SK-N-SH (cell line): ENCODE measurements around the gene MSL1. TPM values are rescaled to one million over a fixed set of nuclear protein-coding genes. Genes with fewer than 3 reads are reported as not detected.
A peak's percentile ranks its signal among the peaks of the same experiment; 100 is the strongest.

Experiments used
- CTCF ChIA-PET: fragments of 300-600, 350-600 bp; formaldehyde crosslinking; extraction: SDS; loops from one replicate; lab custom pipeline; 2021; lab: Yijun Ruan, JAX
- POLR2A ChIA-PET: fragments of 350-600 bp; sonication (Branson Sonifier 250); formaldehyde crosslinking; extraction: SDS; loops from one replicate; lab custom pipeline; 2020; ENCODE audit warnings: antibody characterized with exemption, inconsistent platforms; lab: Yijun Ruan, JAX
- DNase-seq: peaks from one replicate; pipeline ENCODE4 v3.0.0; 2012
- H2AFZ ChIP-seq: fragments of 200-600 bp; sonication (generic); 2 replicates; pipeline ENCODE4 v1.8.1; 2016; ENCODE audit warnings: antibody characterized with exemption, mild to moderate bottlenecking, low read depth
- H3F3A ChIP-seq: fragments of 200-600 bp; sonication (generic); replicated peaks from 2 replicates; pipeline ENCODE3; 2016; ENCODE audit warnings: antibody characterized with exemption, mild to moderate bottlenecking; ENCODE audit not compliant: insufficient read depth
- H3K27ac ChIP-seq, 2 experiments: fragments of 200-500 bp in 1 of 2; fragments of 200-600 bp in 1 of 2; sonication (Bioruptor generic) in 1 of 2; sonication (generic), shearing (Covaris generic) in 1 of 2; 2 replicates each; pipeline versions ENCODE4 v1.5.1 to v1.6.1; 2014 to 2016; ENCODE audit warnings: low read depth in 2 of 2, inconsistent platforms in 1 of 2, low read length in 1 of 2, mild to moderate bottlenecking in 1 of 2, mixed read lengths in 1 of 2
- H3K27me3 ChIP-seq: fragments of 200-600 bp; sonication (generic), shearing (Covaris generic); 2 replicates; pipeline ENCODE4 v1.6.1; 2016; ENCODE audit warnings: mixed run types; ENCODE audit not compliant: insufficient read depth
- H3K36me3 ChIP-seq, 2 experiments: fragments of 200-500 bp in 1 of 2; fragments of 200-600 bp in 1 of 2; sonication (Bioruptor generic) in 1 of 2; sonication (generic) in 1 of 2; replicated peaks in 1 of 2; 2 replicates each; pipeline versions ENCODE3 to v1.5.1; 2014 to 2016; ENCODE audit warnings: low read length in 1 of 2, mild to moderate bottlenecking in 1 of 2; ENCODE audit not compliant: insufficient read depth in 2 of 2, control insufficient read depth in 1 of 2
- H3K4me1 ChIP-seq, 2 experiments: fragments of 200-500 bp in 1 of 2; fragments of 200-600 bp in 1 of 2; sonication (Bioruptor generic) in 1 of 2; sonication (generic), shearing (Covaris generic) in 1 of 2; 2 replicates each; pipeline versions ENCODE4 v1.5.1 to v1.6.1; 2014 to 2016; ENCODE audit warnings: low read depth in 1 of 2, low read length in 1 of 2, mixed run types in 1 of 2; ENCODE audit not compliant: insufficient read depth in 2 of 2, control insufficient read depth in 1 of 2
- H3K4me2 ChIP-seq: fragments of 200-600 bp; sonication (generic), shearing (Covaris generic); 2 replicates; pipeline ENCODE4 v1.6.1; 2017; ENCODE audit warnings: mixed run types
- H3K4me3 ChIP-seq, 2 experiments: fragments of 200-500 bp in 1 of 2; fragments of 200-600 bp in 1 of 2; sonication (Bioruptor generic) in 1 of 2; sonication (generic), shearing (Covaris generic) in 1 of 2; 2 replicates each; pipeline versions ENCODE4 v1.5.1 to v1.8.1; 2014 to 2016; ENCODE audit warnings: low read depth in 2 of 2, inconsistent platforms in 1 of 2, low read length in 1 of 2, mild to moderate bottlenecking in 1 of 2, mixed read lengths in 1 of 2, moderate library complexity in 1 of 2
- H3K79me2 ChIP-seq: fragments of 200-600 bp; sonication (generic); 2 replicates; pipeline ENCODE4 v1.8.1; 2017; ENCODE audit warnings: mild to moderate bottlenecking; ENCODE audit not compliant: insufficient read depth
- H3K9ac ChIP-seq: fragments of 200-600 bp; sonication (generic); 2 replicates; pipeline ENCODE4 v1.6.1; 2017; ENCODE audit warnings: mixed run types
- H3K9me2 ChIP-seq: fragments of 200-600 bp; sonication (generic); 2 replicates; pipeline ENCODE4 v1.6.1; 2017; ENCODE audit warnings: mixed run types
- H3K9me3 ChIP-seq: fragments of 200-600 bp; sonication (generic); 2 replicates; pipeline ENCODE4 v1.6.1; 2017; ENCODE audit warnings: mixed run types, mild to moderate bottlenecking, moderate library complexity
- H4K20me1 ChIP-seq: fragments of 200-600 bp; sonication (generic); 2 replicates; pipeline ENCODE4 v1.6.1; 2017; ENCODE audit warnings: mild to moderate bottlenecking, mixed run types; ENCODE audit not compliant: insufficient read depth
- CHD2 ChIP-seq: fragments of 150-350 bp; IDR thresholded peaks from 2 replicates; pipeline ENCODE4 v1.6.1; 2018; ENCODE audit warnings: low read length; ENCODE audit not compliant: partially characterized antibody
- ELF1 ChIP-seq: IDR thresholded peaks from 2 replicates; pipeline ENCODE4 v1.4.0; 2012
- EP300 ChIP-seq, 2 experiments: IDR thresholded peaks; 2 replicates each; pipeline versions ENCODE4 v1.4.0 to v1.6.1; 2012; ENCODE audit warnings: borderline replicate concordance in 1 of 2, low read depth in 1 of 2, low read length in 1 of 2
- FOXM1 ChIP-seq: IDR thresholded peaks from 2 replicates; pipeline ENCODE4 v1.4.0; 2012; ENCODE audit warnings: low read depth, mild to moderate bottlenecking
- GABPA ChIP-seq: IDR thresholded peaks from 2 replicates; pipeline ENCODE4 v1.4.0; 2012; ENCODE audit warnings: low read depth, mild to moderate bottlenecking
- MAX ChIP-seq: IDR thresholded peaks from 2 replicates; pipeline ENCODE4 v1.4.0; 2012; ENCODE audit warnings: low read depth
- MXI1 ChIP-seq: IDR thresholded peaks from 2 replicates; pipeline ENCODE4 v1.6.1; 2012; ENCODE audit warnings: mild to moderate bottlenecking, low read depth, low read length, improper control_type of control experiment
- NFIC ChIP-seq: IDR thresholded peaks from 2 replicates; pipeline ENCODE4 v1.4.0; 2012; ENCODE audit warnings: borderline replicate concordance
- POLR2AphosphoS5 ChIP-seq: IDR thresholded peaks from 2 replicates; pipeline ENCODE4 v1.6.1; 2012; ENCODE audit warnings: low read depth, low read length
- RAD21 ChIP-seq: IDR thresholded peaks from 2 replicates; pipeline ENCODE4 v1.6.1; 2012; ENCODE audit warnings: mild to moderate bottlenecking, low read length
- RXRA ChIP-seq: IDR thresholded peaks from 2 replicates; pipeline ENCODE4 v1.4.0; 2012; ENCODE audit warnings: low read depth, mild to moderate bottlenecking, borderline replicate concordance
- SIN3A ChIP-seq: IDR thresholded peaks from 2 replicates; pipeline ENCODE4 v1.6.1; 2012; ENCODE audit warnings: low read depth, mild to moderate bottlenecking, low read length, moderate library complexity, borderline replicate concordance
- SMC3 ChIP-seq: IDR thresholded peaks from 2 replicates; pipeline ENCODE4 v1.6.1; 2012; ENCODE audit warnings: low read depth, low read length, improper control_type of control experiment
- TCF12 ChIP-seq: IDR thresholded peaks from 2 replicates; pipeline ENCODE4 v1.4.0; 2012
- TEAD4 ChIP-seq: IDR thresholded peaks from 2 replicates; pipeline ENCODE4 v1.4.0; 2012; ENCODE audit warnings: mild to moderate bottlenecking, borderline replicate concordance; ENCODE audit not compliant: insufficient read depth
- ZBTB33 ChIP-seq: IDR thresholded peaks from 2 replicates; pipeline ENCODE4 v1.4.0; 2012; ENCODE audit warnings: low read depth, borderline replicate concordance
- WGBS: methylation state at CpG from one replicate; pipeline ENCODE4 v1.1.6; 2017; ENCODE audit warnings: low lambda C conversion rate; 5-methylcytosine and 5-hydroxymethylcytosine counted together
- polyA plus RNA-seq, 3 experiments: library from polyadenylated mRNA; depleted of rRNA; stranded (reverse); fragments of >200 nt; gene quantifications; 2 replicates each; pipeline ENCODE4 v1.2.3, GENCODE V29; 2012
- TF ChIP-seq, protein P1 (sequence below): fragments of 200-600 bp; sonication (generic); IDR thresholded peaks from 2 replicates; pipeline ENCODE4 v1.6.1; 2017; ENCODE audit warnings: antibody characterized with exemption, mild to moderate bottlenecking, moderate library complexity
- TF ChIP-seq, protein P2 (sequence below): fragments of 150-350 bp; IDR thresholded peaks from 2 replicates; pipeline ENCODE4 v1.6.1; 2017; ENCODE audit warnings: antibody characterized with exemption, low read length, low read depth, borderline replicate concordance
- TF ChIP-seq, protein P3 (sequence below): IDR thresholded peaks from 2 replicates; pipeline ENCODE4 v1.6.1; 2012; ENCODE audit warnings: mild to moderate bottlenecking, low read depth, low read length, moderate library complexity

The MSL1 gene
- polyA plus RNA-seq, 1 of the 3 experiments (the other 2 are of a cell fraction), result 30.2 TPM

DNA sequence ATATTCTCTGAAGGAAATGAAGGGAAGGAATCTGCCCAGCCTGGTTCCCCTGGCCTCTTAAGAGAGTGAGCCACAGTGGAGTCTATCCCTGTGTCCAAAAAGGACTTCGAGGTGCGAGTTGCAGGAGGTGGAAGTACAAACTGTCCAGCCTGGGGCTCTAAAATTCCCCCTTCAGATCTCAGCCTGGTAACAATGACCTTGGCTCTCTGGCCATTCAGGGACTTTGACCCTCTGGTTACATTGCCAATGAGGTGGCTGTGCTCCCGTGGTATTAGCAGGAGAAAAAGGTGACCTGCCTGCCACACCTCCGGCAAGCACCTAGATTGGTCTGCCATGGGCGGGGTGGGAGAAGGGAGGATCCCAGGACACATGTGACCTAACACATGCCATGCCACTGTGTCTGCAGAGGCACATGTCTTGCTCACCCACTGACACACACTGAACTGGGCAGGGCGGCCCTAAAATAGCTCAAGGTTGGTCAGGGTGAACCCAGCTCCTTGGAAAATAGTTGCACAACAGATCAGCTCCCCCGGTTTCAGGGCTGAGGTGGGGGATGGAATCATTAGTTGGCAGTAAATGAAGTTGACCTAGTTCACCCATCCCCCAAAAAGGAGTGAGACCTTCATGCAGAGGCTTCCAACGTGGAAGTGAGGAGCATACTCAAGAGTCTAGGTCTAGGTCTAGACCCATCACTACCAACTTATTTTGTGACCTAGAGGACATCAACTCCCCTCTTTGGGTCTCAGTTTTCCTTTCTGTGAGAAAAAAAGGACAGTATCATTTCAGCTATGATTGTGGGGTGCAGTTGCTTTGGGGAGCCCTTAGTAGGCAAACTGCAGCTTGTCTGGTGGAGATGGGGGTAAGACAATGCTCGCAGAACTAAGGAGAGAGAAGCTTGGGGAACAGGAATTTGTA lies 23.6 kb upstream of the MSL1 start (continued):
- TF ChIP-seq, protein P1, sequence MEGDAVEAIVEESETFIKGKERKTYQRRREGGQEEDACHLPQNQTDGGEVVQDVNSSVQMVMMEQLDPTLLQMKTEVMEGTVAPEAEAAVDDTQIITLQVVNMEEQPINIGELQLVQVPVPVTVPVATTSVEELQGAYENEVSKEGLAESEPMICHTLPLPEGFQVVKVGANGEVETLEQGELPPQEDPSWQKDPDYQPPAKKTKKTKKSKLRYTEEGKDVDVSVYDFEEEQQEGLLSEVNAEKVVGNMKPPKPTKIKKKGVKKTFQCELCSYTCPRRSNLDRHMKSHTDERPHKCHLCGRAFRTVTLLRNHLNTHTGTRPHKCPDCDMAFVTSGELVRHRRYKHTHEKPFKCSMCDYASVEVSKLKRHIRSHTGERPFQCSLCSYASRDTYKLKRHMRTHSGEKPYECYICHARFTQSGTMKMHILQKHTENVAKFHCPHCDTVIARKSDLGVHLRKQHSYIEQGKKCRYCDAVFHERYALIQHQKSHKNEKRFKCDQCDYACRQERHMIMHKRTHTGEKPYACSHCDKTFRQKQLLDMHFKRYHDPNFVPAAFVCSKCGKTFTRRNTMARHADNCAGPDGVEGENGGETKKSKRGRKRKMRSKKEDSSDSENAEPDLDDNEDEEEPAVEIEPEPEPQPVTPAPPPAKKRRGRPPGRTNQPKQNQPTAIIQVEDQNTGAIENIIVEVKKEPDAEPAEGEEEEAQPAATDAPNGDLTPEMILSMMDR, result no peak
- TF ChIP-seq, protein P2, sequence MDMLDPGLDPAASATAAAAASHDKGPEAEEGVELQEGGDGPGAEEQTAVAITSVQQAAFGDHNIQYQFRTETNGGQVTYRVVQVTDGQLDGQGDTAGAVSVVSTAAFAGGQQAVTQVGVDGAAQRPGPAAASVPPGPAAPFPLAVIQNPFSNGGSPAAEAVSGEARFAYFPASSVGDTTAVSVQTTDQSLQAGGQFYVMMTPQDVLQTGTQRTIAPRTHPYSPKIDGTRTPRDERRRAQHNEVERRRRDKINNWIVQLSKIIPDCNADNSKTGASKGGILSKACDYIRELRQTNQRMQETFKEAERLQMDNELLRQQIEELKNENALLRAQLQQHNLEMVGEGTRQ, result no peak
- TF ChIP-seq RAD21, result no peak

DNA sequence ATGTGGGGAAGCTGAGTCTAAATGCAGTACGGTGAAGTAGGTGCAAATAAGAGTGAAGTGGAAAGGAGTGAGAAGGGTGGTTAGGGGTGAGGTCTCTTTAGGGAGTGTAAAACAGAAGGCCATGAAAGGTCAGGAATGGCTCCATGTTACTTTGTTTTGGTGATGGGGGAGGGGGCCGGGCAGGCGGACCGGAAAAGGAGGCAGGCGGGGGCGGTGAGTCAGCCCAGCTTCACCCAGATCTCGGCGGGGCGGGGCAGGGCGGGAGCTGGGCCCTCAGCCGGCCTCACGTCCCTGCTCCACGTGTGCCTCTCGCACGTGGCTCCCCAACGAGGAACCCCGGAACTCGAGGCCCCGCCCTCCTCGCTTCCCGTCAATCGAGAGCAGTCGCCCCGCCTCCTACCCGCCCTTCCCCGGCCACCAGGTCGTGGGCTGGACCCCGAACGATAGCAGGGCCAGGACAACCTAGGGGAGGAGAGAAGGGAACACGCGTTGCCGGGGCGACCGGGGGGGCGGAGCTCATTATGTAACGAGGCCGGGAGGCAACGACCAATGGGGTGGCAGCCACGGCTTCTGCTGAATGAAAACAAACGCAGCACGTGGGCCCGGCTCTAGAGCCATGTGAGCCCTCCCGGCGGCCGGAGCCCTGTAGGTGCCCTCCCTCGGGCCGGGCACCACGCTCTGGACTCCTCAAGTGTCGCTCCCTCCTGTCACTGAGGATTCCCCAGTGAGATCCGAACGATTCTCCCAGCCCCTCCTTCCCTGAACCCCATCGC lies 22.7 kb upstream of the MSL1 start:
- H3F3A ChIP-seq, result peaks cover 14% of the 10 kb centered on the region
- peak overlapping the region; percentile 74 to 95 for H3K27ac ChIP-seq
- ChIA-PET POLR2A (interaction anchor here (1.4 to 3.3 kb wide), 3 partner anchors 14 to 120 kb away, joined by 3 to 25 read pairs (median 9); partner anchors contain the start of gene WIPF2), CTCF (interaction anchor here (0.9 to 12.5 kb wide), 13 partner anchors 8 to 92 kb away, joined by 3 to 98 read pairs (median 4); partner anchors contain the start of gene RAPGEFL1)
- peaks cover 31% of the 10 kb centered on the region for H3K79me2 ChIP-seq
- peaks cover 21 to 27% of the 10 kb centered on the region in 2 experiments for H3K36me3 ChIP-seq
- peak overlapping the region; percentile 96 for H3K4me2 ChIP-seq
- peak overlapping the region; percentile 73 to 96 for H3K4me3 ChIP-seq
- no peaks in the 10 kb centered on the region for H3K9me2 ChIP-seq
- H2AFZ ChIP-seq, result no peak overlapping the region
- H3K9ac ChIP-seq, result peak overlapping the region; percentile 99
- peaks cover 14 to 28% of the 10 kb centered on the region in 2 experiments; a peak in 1 of 4 replicates for H3K4me1 ChIP-seq
- H4K20me1 ChIP-seq, result 0 out of 2 replicates have a peak, but pooled peaks cover 5% of the 10 kb centered on the region
- 4% methylated on average over 25 of the region's 52 CpGs for WGBS
- no peaks in the 10 kb centered on the region for H3K27me3 ChIP-seq
- DNase-seq, result peak; percentile 97
- H3K9me3 ChIP-seq, result no peaks in the 10 kb centered on the region
- peak; percentile 84; the same call in 1 of the 2 replicates for TF ChIP-seq RXRA
- TF ChIP-seq GABPA, result peak; percentile 49; the same call in 1 of the 2 replicates
- peak; percentile 64 for TF ChIP-seq CHD2
- TF ChIP-seq NFIC, result peak; percentile 37; the same call in 1 of the 2 replicates
- TF ChIP-seq MAX, result peak; percentile 99
- TF ChIP-seq SMC3, result no peak; the same call in 1 of the 2 replicates
- TF ChIP-seq FOXM1, result 0 out of 2 replicates have a peak, but pooled peaks have one; percentile 54
- peak; percentile 50 for TF ChIP-seq ELF1
- TF ChIP-seq ZBTB33, result no peak
- TF ChIP-seq EP300 (IDR thresholded peaks at IDR 0.05; ENCODE audit: borderline replicate concordance in 1 of 2, low read depth in 1 of 2, low read length in 1 of 2), result peak; percentile 16 to 81; a peak in 2 of 4 replicates
- peak; percentile 99 for TF ChIP-seq MXI1
- peak; percentile 87 for TF ChIP-seq SIN3A
- TF ChIP-seq, protein P3, sequence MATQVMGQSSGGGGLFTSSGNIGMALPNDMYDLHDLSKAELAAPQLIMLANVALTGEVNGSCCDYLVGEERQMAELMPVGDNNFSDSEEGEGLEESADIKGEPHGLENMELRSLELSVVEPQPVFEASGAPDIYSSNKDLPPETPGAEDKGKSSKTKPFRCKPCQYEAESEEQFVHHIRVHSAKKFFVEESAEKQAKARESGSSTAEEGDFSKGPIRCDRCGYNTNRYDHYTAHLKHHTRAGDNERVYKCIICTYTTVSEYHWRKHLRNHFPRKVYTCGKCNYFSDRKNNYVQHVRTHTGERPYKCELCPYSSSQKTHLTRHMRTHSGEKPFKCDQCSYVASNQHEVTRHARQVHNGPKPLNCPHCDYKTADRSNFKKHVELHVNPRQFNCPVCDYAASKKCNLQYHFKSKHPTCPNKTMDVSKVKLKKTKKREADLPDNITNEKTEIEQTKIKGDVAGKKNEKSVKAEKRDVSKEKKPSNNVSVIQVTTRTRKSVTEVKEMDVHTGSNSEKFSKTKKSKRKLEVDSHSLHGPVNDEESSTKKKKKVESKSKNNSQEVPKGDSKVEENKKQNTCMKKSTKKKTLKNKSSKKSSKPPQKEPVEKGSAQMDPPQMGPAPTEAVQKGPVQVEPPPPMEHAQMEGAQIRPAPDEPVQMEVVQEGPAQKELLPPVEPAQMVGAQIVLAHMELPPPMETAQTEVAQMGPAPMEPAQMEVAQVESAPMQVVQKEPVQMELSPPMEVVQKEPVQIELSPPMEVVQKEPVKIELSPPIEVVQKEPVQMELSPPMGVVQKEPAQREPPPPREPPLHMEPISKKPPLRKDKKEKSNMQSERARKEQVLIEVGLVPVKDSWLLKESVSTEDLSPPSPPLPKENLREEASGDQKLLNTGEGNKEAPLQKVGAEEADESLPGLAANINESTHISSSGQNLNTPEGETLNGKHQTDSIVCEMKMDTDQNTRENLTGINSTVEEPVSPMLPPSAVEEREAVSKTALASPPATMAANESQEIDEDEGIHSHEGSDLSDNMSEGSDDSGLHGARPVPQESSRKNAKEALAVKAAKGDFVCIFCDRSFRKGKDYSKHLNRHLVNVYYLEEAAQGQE, result peak; percentile 62; the same call in 1 of the 2 replicates
- TF ChIP-seq TEAD4, result peak; percentile 47; the same call in 1 of the 2 replicates
- peak; percentile 51; the same call in 1 of the 2 replicates for TF ChIP-seq TCF12
- no peak; the same call in 1 of the 2 replicates for TF ChIP-seq POLR2AphosphoS5
